T-helper 9 cell (primary cell): Measurements from ENCODE around the gene FAM8A1.
"Not testable (repeated sequence)": the region's sequence is repeated elsewhere in the genome, so short reads cannot be mapped to it uniquely, and the experiment has no call there.

Experiments used
- DNase-seq: peaks from one replicate; pipeline ENCODE4 v3.0.0-alpha.2; 2020
- total RNA-seq, 2 donors: gene quantifications; one replicate each; lab custom pipeline; 2026; lab: John Stamatoyannopoulos, UW

The FAM8A1 gene
- total RNA-seq, result 38.8 to 44.6 reads per million in 2 donors

- peak; percentile 95 for DNase-seq
Observed at GRCh38 chr6:17599877-17600526, at the start of gene FAM8A1. FAM8A1 (plus strand) TSS chr6:17600302; CDS start chr6:17600410, 108 bp downstream.

- no peak for DNase-seq
Observed at GRCh38 chr6:17551383-17551958, 48.6 kb upstream of the FAM8A1 start.

DNA sequence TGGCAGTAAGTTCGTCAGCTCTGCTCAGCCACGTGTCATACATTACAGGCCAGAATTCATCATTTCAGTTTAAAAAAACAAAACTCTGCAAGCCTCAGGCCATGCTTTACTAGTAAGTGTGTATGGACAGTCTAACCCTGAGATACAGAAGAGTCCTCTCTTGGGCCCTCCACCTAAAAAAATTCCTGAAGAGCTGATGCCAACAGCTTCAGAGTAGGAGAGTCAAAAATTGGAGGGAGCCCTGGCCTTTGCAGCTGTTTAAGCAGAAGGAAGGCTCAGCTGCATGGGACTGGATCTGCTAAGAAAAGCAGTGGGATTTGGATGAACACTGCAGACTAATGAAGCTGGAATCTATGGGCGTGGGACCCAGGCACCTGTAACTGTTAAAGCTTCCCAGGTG is 47.2 kb upstream of the FAM8A1 start:
- DNase-seq, result no peak

DNA sequence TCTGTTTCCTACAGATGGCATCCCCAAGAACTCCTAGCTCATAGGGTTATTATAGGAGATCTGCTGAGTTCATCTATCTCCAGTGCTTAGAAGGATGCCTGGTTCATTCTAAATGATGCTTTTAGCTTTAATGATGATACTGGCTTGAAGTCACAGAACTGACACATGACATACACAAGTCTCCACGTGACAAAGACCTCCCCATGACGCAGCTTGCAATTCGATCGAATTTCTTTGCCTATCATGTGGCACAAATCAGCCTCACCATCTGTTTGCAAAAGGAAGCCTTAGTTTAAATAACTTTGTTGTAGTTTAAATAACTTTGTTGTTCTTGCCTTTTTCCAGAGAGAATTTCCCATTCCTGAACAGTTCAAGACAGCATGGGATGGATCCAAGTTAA is 44.1 kb upstream of the FAM8A1 start:
- no peak for DNase-seq

GRCh38 chr6:17562636-17563035 is 37.5 kb upstream of the FAM8A1 start:
- no peak for DNase-seq

GRCh38 chr6:17565399-17565798 is 34.7 kb upstream of the FAM8A1 start:
- no peak for DNase-seq

- DNase-seq, result no peak
Observed at GRCh38 chr6:17574866-17575560, 25.1 kb upstream of the FAM8A1 start.

- no peak for DNase-seq
Observed at GRCh38 chr6:17577059-17577458, 23.0 kb upstream of the FAM8A1 start.

DNA sequence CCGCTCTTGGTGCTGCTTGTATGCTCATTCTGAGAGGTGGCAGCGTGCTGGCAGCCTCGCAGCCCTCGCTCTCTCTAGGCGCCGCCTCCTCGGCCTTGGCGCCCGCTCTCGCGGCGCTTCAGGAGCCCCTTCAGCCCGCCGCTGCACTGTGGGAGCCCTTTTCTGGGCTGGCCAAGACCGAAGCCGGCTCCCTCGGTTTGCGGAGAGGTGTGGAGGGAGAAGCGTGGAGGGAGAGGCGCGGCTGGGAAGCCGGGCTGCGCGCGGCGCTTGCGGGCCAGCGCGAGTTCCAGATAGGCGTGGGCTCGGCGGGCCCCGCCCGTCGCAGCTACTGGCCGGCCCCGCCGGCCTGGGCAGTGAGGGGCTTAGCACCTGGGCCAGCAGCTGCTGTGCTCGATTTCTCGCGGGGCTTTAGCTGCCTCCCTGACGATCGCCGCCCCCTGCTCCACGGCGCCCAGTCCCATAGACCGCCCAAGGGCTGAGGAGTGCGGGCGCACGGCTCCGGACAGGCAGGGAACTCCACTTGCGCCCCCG is 19.5 kb upstream of the FAM8A1 start:
- DNase-seq, result no peak

DNA sequence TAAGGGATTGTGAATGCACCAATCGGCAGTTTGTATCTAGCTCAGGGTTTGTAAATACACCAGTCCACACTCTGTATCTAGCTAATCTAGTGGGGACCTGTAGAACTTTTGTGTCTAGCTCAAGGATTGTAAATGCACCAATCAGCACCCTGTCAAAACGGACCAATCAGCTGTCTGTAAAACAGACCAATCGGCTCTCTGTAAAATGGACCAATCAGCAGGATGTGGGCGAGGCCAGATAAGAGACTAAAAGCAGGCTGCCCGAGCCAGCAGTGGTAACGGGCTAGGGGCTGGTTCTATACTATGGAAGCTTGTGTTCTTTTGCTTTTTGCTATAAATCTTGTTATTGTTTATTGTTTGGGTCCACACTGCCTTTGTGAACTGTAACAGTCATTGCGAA is 18.8 kb upstream of the FAM8A1 start:
- DNase-seq, result not testable (repeated sequence)

- DNase-seq, result no peak
Observed at GRCh38 chr6:17583811-17584210, 16.3 kb upstream of the FAM8A1 start.

GRCh38 chr6:17584241-17584803 is 15.8 kb upstream of the FAM8A1 start:
- DNase-seq, result no peak

- no peak for DNase-seq
Observed at GRCh38 chr6:17585766-17586490, 14.2 kb upstream of the FAM8A1 start.

DNA sequence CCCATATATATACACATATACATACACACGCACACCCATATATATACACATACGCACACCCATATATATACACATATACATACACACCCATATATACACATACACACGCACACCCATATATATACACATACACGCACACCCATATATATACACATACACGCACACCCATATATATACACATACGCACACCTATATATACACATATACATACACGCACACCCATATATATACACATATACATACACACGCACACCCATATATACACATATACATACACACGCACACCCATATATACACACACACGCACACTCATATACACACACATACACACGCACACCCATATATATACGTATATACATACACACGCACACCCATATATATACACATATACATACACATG is 13.5 kb upstream of the FAM8A1 start:
- not testable (repeated sequence) for DNase-seq

- no peak for DNase-seq
Observed at GRCh38 chr6:17588011-17588410, 12.1 kb upstream of the FAM8A1 start.

- DNase-seq, result no peak
Observed at GRCh38 chr6:17589406-17590096, 10.6 kb upstream of the FAM8A1 start.

DNA sequence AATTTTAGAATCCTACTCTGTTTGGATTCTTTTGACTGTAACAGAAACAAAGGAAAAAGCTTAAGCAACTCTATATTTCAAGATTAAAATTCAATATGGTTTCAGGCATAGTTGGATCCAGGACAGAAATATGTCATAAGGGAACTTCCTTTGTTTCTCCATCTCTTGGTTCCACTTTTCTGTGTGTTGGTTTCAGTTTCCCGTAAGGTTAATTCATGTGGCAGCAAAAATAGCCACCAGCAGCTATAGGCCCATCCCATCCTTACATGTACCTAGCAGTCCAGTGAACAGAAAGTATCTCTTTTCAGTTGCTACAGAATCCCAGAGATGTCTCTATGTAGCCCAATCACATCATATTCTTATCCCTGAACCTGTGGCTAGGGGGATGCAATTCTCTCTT is 8.8 kb upstream of the FAM8A1 start:
- DNase-seq, result no peak

DNA sequence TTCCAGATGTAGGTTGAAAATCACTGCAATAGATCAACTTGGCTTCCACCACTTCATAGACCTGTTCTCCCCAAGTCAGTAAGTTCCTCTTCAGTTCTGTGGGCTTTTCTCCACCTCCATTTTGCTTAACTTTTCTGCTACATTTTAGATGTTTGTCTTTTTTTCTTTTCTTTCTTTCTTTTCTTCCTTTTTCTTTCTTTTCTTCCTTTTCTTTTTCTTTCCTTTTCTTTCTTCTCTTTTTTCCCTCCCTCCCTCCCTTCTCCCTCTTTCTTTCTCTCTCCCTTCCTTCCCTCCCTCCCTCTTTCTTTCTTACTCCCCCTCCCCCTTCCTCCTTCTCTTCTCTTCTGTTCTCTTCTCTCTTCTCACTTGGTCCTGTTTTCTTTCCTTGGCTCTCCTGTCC is 6.9 kb upstream of the FAM8A1 start:
- DNase-seq, result no peak

DNA sequence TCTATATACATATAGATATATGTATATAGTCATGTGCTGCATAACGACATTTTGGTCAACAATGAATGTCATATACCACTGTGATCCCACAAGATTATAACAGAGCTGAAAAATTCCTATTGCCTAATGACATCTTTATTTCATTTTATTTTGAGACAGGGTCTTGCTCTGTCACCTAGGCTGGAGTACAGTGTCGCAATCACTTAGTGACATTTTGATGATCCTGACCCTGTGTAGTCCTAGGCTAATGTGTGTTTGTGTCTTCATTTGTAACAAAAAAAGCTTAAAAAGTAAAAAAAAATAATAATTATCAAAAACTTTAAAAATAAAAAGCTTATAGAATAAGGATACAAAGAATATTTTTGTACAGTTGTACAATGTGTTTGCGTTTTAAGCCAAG is 4.0 kb upstream of the FAM8A1 start:
- no peak for DNase-seq

- DNase-seq, result peak; percentile 32
Observed at GRCh38 chr6:17600527-17601385, 654 bp downstream of the FAM8A1 start.

GRCh38 chr6:17601386-17601703 is 1.2 kb downstream of the FAM8A1 start:
- DNase-seq, result no peak
